ENCODE measurements around the gene FMNL2.

DNA sequence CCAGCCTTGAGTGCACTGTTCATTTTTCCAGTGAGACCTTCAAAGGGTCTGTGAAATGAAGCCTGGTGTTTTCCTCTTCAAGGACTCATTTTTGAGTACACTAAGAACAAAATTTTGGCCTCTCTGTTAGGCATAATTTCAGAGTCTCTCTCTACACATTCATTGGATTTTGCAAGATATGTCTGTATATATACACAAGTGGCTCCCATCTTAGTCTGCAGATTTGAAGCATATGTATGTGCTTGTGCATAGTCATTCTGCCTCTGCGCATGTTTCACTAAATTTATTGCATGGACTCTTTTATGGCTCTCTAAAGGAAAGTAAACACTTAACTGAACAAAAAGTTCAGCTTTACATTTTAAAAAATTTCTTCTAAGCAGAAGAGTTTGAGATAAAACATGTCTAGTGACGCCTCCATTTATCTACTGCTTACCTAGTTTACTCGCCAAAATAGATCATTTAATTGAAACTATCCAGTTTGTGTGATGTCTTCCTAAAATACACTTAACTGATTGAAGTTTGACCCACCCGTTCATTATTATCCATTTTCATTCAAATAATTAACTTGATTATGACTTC is 145.9 kb downstream of the FMNL2 start:
- TF ChIP-seq EZH2 (IDR thresholded peaks at IDR 0.05; ENCODE audit: insufficient read depth, poor library complexity, severe bottlenecking) (no peak), EZH2phosphoT487 (IDR thresholded peaks at IDR 0.05; ENCODE audit: insufficient read depth, low read depth) (no peak)
